Subcutaneous abdominal adipose tissue (tissue), 5 donors: ENCODE results near the gene MINDY2.

Experiments
- H3K27ac ChIP-seq: one replicate; pipeline ENCODE4 v1.7.0; 2013; ENCODE audit warnings: low read depth, mild to moderate bottlenecking, inconsistent platforms, low read length, moderate library complexity
- H3K27me3 ChIP-seq, 5 donors: one replicate each; pipeline ENCODE4 v1.7.0; 2013; ENCODE audit warnings: low read length in 5 of 5, inconsistent platforms in 1 of 5; ENCODE audit not compliant: control insufficient read depth in 5 of 5, insufficient read depth in 4 of 5
- H3K36me3 ChIP-seq, 5 donors: one replicate each; pipeline ENCODE4 v1.7.0; 2013; ENCODE audit warnings: low read length in 5 of 5; ENCODE audit not compliant: control insufficient read depth in 5 of 5, insufficient read depth in 5 of 5
- H3K4me1 ChIP-seq, 5 donors: one replicate each; pipeline ENCODE4 v1.7.0; 2013; ENCODE audit warnings: low read length in 5 of 5, mild to moderate bottlenecking in 3 of 5, moderate library complexity in 1 of 5; ENCODE audit not compliant: control insufficient read depth in 5 of 5, insufficient read depth in 5 of 5
- H3K4me3 ChIP-seq, 5 donors: one replicate each; pipeline ENCODE4 v1.7.0; 2013; ENCODE audit warnings: low read length in 5 of 5, low read depth in 1 of 5
- H3K9ac ChIP-seq, 5 donors: one replicate each; pipeline ENCODE4 v1.7.0; 2013; ENCODE audit warnings: low read length in 5 of 5, mild to moderate bottlenecking in 4 of 5, moderate library complexity in 3 of 5
- H3K9me3 ChIP-seq, 5 donors: one replicate each; pipeline ENCODE4 v1.7.0; 2013; ENCODE audit warnings: low read length in 5 of 5; ENCODE audit not compliant: control insufficient read depth in 5 of 5
- donor health status: healthy.
- donor health status: healthy.
- donor health status: healthy.
- donor health status: healthy.
- donor health status: healthy.

The MINDY2 gene

DNA sequence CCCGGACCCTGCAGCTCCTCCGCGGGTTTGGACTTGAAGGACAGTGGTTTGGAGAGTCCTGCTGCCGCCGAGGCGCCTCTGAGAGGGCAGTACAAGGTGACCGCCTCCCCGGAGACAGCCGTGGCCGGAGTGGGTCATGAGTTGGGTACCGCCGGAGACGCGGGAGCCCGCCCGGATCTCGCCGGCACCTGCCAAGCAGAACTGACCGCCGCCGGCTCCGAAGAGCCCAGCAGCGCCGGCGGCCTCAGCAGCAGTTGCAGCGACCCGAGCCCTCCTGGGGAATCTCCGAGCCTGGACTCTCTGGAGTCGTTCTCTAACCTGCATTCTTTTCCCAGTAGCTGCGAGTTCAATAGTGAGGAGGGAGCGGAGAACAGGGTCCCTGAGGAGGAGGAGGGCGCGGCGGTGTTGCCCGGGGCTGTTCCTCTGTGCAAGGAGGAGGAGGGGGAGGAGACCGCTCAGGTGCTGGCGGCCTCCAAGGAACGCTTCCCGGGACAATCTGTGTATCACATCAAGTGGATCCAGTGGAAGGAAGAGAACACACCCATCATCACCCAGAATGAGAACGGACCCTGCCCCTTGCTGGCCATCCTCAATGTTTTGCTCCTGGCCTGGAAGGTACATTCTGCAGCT is 634 bp downstream of the MINDY2 start:
- peak overlapping the region; percentile 82 to 97 (median 88) for H3K4me3 ChIP-seq
- peaks cover 8 to 39% (median 35%) of the 10 kb centered on the region in 5 donors for H3K4me1 ChIP-seq
- no peaks in the 10 kb centered on the region for H3K9me3 ChIP-seq

DNA sequence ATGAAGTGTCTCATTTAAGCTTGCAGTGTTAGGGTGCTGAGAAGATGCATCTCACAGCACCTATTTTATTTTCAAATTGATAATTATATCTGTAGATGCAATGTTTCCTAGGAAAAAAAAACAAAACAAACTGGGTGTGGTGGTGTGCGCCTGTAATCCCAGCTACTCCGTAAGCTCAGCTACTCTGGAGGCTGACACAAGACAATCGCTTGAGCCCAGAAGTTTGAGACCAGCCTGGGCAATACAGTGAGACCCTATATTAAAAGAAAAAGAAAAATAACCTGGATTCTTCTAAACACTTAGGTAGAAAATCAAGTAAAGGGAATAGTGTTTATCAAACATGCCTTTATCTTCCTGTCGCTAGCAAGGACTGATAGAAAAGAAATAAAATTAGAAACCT is 1.9 kb downstream of the MINDY2 start:
- Histone ChIP-seq H3K36me3 (no peaks in the 10 kb centered on the region), H3K27ac (no peak overlapping the region), H3K4me1 (peaks cover 8 to 39% (median 35%) of the 10 kb centered on the region in 5 donors), H3K9me3 (no peaks in the 10 kb centered on the region), H3K27me3 (no peaks in the 10 kb centered on the region), H3K4me3 (peak overlapping the region; percentile 34 to 97 (median 87)), H3K9ac (no peak overlapping the region)

More for the DNA sequence above, 634 bp downstream of the MINDY2 start:
- H3K27me3 ChIP-seq = no peaks in the 10 kb centered on the region
- peak overlapping the region; percentile 94 for H3K27ac ChIP-seq
- peak overlapping the region in 4 of 5 donors; percentile 73 to 89 (median 82) for H3K9ac ChIP-seq
- H3K36me3 ChIP-seq = no peaks in the 10 kb centered on the region

DNA sequence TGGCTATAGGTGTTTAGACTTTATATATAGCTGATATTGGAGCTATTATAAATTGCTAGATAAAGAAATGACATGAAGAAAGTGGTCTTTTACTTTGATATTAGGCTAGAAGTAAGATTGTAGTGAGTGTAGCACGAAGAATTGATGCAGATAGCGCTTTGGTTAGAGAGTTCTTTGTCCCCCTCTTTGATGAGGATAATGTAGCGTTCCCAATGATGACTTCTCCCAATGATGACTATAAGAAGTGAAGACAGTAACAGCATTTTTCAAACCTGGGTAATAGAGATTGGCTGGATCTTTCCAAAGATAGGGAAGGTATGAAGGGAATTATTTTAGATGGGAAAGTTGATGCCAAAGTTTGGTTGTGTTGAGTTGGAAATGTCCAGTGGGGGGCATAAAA is 4.3 kb downstream of the MINDY2 start:
- no peak overlapping the region for H3K9ac ChIP-seq
- H3K4me1 ChIP-seq = peaks cover 8 to 34% (median 29%) of the 10 kb centered on the region in 5 donors
- H3K36me3 ChIP-seq = peaks cover 0 to 2% (median 0%) of the 10 kb centered on the region in 5 donors
- H3K9me3 ChIP-seq = no peaks in the 10 kb centered on the region
- no peaks in the 10 kb centered on the region for H3K27me3 ChIP-seq
- no peak overlapping the region for H3K27ac ChIP-seq
- no peak overlapping the region for H3K4me3 ChIP-seq

DNA sequence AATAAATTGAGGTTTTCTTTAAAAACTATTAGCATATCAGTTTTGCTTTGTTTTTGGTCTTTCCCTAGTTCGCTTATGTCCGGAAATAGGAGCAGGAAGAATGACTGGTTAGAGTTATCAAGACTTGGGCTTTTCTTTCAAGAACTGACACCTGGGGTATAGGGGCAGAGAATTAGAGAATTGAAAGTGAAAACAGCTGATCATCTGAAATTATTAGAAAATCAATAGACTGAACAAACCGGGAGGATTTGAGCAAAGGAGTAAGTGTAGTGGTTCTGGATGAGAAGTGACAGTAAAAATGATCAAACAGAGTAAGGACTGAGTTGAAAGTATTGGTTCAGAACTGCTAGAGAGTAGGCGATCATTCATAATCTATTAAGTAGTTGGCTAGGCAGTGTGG is 6.0 kb downstream of the MINDY2 start:
- peaks cover 5 to 25% (median 23%) of the 10 kb centered on the region in 5 donors for H3K4me1 ChIP-seq
- no peaks in the 10 kb centered on the region for H3K27me3 ChIP-seq
- no peak overlapping the region for H3K9ac ChIP-seq
- H3K36me3 ChIP-seq = peaks cover 0 to 2% (median 0%) of the 10 kb centered on the region in 5 donors
- no peaks in the 10 kb centered on the region for H3K9me3 ChIP-seq
- H3K4me3 ChIP-seq = no peak overlapping the region
- H3K27ac ChIP-seq = no peak overlapping the region

DNA sequence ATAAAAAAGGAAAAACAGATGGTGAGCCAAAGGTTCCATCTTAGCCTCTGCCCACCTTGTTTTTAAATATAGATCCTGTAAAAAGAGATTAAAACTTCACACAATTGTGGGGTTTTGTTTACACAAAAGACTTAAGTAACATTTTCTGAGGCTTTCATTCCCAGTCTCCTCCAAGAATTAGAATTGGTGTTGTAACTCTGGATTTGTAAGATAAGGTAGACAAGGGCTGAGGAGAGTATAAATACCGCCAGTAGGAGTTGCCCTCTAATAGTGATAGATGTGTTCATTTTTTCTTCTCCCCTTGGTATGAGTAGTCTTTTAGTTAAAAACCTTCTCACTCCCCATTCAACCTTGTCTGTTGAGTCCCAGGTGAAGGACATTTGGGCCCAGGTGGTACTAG is 8.5 kb downstream of the MINDY2 start:
- H3K36me3 ChIP-seq = peaks cover 0 to 2% (median 0%) of the 10 kb centered on the region in 5 donors
- H3K27ac ChIP-seq = no peak overlapping the region
- H3K27me3 ChIP-seq = no peaks in the 10 kb centered on the region
- no peaks in the 10 kb centered on the region for H3K9me3 ChIP-seq
- H3K4me1 ChIP-seq = peaks cover 0 to 5% (median under 1%) of the 10 kb centered on the region in 5 donors
- no peak overlapping the region for H3K9ac ChIP-seq
- no peak overlapping the region for H3K4me3 ChIP-seq

DNA sequence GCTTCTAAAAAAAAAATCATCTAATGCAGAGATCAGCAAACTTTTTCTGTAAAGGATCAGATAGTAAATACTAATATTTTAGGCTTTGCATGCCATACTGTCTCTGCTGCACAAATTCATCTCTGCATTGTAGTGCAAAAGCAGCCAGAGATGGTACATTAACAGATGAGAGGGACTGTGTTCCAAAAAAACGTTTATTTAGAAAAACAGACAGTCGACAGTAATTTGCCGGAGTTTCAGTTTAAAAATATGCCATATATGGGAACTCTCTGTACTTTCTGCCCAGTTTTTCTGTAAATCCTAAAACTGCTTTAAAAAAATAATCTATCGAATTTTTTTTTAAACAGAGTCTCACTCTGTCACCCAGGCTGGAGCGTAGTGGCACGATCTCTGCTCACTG is 14.3 kb downstream of the MINDY2 start:
- no peak overlapping the region for H3K4me3 ChIP-seq
- peaks cover 0 to 3% (median 0%) of the 10 kb centered on the region in 5 donors for H3K4me1 ChIP-seq
- H3K9ac ChIP-seq = no peak overlapping the region
- no peaks in the 10 kb centered on the region for H3K9me3 ChIP-seq
- H3K27me3 ChIP-seq = no peaks in the 10 kb centered on the region
- no peak overlapping the region for H3K27ac ChIP-seq
- H3K36me3 ChIP-seq = no peaks in the 10 kb centered on the region

DNA sequence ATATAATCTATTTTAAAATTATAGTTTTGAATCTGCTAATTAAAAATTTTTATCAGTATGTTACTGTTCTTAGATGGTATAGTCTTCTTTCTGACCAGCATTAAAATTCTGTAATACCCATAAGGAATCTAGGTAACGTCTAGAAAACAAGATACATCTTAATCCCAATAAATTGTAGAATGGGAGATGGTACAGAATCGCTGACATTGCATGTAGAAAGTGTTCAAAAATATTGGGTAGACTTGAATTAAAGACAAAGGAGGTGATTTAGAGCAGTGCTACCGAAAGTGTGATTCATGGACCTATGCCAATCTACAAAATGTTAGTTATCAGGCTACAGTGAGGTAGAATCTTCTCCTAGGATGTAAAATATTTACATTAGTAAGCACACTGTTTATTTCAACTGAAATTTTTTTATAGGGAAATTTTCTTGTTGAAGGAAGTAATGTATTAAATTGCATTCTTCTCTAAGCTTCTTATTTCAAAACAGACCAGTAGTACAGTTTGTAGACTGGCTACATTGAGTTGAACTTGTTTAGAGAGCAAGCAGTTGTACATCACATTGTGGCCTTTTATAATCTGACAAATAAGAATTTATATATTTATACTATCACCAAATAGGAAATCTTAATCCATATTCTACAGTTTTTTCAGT is 17.1 kb downstream of the MINDY2 start:
- no peaks in the 10 kb centered on the region for H3K27me3 ChIP-seq
- H3K36me3 ChIP-seq = peaks cover 0 to 4% (median 0%) of the 10 kb centered on the region in 5 donors

DNA sequence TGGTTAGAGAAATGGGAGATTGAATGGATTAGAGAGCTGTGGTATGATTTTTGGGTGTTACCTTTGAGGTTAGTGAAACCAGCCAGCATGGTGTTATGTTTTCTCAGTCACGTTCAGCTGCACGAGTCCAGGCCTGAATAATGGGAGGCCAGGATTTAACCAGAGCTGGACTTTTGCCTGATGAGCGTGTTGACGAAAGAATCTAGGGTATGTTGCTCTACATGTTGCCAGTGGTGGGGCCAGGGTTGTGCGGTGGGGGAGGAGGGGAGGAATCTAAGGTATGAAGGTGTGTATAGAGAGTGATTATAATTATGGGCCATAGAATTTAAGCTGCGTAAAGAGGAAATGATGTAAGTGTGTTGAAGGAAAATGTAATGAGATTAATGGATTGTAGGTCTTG is 22.8 kb downstream of the MINDY2 start:
- Histone ChIP-seq H3K4me3 (no peak overlapping the region), H3K27me3 (no peaks in the 10 kb centered on the region), H3K27ac (no peak overlapping the region), H3K4me1 (peaks cover 0 to 3% (median 0%) of the 10 kb centered on the region in 5 donors), H3K9me3 (no peaks in the 10 kb centered on the region), H3K36me3 (peaks cover 0 to 4% (median 0%) of the 10 kb centered on the region in 5 donors), H3K9ac (no peak overlapping the region)

More for the DNA sequence above, 17.1 kb downstream of the MINDY2 start:
- Histone ChIP-seq H3K9me3 (no peaks in the 10 kb centered on the region), H3K4me1 (no peaks in the 10 kb centered on the region), H3K4me3 (no peak overlapping the region), H3K9ac (no peak overlapping the region), H3K27ac (no peak overlapping the region)

DNA sequence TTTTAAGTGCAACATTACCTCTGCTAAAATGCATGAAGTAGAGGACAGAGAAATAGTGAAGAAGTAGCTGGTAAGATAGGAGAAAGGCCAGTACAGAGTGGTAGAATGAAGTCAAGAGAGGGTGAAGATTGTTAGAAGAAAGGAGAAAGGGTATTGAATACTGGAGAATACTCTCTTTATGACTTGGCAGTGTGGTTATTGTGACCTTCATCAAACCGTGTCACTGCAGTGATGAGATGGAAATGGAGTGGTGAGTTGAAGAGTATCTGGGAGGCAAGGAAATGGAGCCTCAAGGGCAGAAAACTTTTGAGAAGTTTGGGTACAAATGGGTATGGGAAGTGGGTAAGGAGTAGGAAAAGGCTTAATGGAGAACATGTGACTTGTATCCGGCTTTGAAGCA is 24.7 kb downstream of the MINDY2 start:
- no peak overlapping the region for H3K9ac ChIP-seq
- no peak overlapping the region for H3K27ac ChIP-seq
- H3K9me3 ChIP-seq = no peaks in the 10 kb centered on the region
- peaks cover 0 to 3% (median 0%) of the 10 kb centered on the region in 5 donors for H3K4me1 ChIP-seq
- peaks cover 0 to 4% (median 0%) of the 10 kb centered on the region in 5 donors for H3K36me3 ChIP-seq
- no peaks in the 10 kb centered on the region for H3K27me3 ChIP-seq
- no peak overlapping the region for H3K4me3 ChIP-seq

DNA sequence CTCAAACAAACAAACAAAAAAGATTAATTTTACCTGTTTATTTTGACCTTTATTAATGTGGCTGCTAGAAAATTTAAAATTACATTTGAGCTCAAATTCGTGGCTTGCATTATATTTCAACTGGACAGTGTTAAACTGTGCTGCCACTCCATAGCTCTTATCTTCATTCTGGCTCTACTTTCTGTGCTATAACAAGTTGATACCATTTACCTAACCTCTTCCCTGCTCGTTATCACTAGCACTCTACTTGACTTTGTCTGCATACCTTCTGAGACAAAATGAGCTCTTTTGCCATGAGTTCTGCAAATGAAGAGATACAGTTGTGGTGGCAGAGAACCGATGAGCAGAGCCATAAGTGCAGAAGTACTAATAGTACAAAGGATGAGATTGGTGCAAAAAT is 26.4 kb downstream of the MINDY2 start:
- Histone ChIP-seq H3K9ac (no peak overlapping the region), H3K4me3 (no peak overlapping the region), H3K9me3 (no peaks in the 10 kb centered on the region), H3K27ac (no peak overlapping the region), H3K4me1 (peaks cover 0 to 3% (median 0%) of the 10 kb centered on the region in 5 donors), H3K27me3 (no peaks in the 10 kb centered on the region), H3K36me3 (peaks cover 0 to 3% (median 0%) of the 10 kb centered on the region in 5 donors)
